Stimulated activated CD4-positive, alpha-beta T cell treated with anti-CD3 and anti-CD28 coated beads, Interleukin-1b, Interleukin-23, amount 100 ng/mL, for 48 hours (primary cell): ENCODE results near the gene COL4A2.
A peak's percentile ranks its signal among the peaks of the same experiment; 100 is the strongest.

Experiments
- DNase-seq: peaks from one replicate; pipeline ENCODE4 v3.0.0-alpha.2; 2020

COL4A2 gene

DNA sequence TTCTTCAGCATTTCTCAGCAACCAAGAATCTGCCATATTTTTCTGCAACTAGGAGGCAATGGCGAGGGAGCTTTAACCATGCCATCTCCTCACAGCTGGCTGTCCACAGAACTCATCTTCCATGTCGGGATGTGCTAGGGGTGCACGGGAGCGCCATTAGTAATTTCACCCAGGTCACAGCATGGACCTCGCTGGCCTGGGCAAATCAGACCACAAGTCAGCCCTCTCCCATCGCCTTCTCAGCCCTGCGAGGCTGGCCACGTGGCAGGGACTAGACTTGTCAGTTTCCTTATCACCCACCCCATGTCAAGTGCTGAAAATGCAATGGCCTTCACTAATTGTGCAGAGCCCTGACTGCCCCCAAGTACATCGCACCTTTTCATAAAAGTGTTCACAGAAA, 15.8 kb upstream of the COL4A2 start:
- DNase-seq = no peak

DNA sequence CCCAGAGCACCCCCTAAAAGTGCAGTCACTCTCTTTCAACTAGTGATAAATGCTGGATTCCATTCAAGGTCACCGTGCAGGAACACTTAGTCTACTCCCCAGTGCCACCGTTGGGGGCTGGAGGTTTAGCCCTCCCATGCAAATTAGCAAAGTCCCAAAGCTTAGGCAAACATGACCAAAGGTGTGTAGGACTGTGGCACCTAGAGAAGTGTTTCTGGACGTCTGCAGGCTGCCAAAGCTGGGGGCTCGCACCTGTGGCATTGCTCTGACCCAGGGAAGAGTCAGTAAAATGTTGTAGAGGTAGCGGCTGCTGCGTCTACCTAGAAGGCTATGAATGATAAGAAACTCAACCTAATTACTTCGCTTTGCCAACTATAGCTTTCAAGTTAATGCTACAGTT, 14.0 kb upstream of the COL4A2 start:
- DNase-seq = no peak

DNA sequence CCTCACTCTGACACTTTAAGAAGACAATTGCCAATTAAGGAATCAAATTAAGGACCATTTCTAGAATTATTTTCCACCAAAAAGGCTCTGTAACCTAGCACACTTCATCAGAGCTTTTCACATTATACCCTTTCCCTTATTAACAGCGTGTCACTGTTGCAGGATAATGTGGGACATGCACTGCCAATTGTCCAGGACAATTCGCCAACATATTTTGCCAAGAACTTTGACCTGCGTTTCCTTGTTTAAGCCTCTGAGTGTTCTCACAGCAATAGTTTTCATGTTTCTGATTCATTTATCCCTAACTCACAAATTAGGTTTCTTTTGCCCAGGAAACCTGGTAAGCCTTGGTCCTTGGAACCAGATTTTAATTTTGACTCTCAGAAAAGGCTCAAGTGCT, 13.4 kb upstream of the COL4A2 start:
- no peak for DNase-seq

DNA sequence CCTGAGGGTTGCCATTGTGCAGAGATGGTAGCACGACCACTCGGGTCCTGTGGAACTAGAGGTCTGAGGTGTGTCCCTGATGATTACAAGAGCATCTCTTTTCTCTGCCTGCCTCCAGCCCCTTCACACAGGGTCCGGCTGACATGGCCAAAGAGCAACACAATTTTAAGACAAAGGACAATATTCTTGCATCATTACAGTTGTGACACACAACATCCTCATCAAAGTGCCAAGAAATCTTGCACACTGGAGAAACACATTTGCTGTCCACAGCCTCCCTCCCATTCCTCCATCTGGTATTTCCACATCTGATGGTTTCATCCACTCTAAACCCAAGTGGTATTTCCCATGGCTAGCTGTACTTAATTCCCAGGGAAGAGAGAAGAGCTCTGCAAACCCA, 12.9 kb upstream of the COL4A2 start:
- DNase-seq = no peak

DNA sequence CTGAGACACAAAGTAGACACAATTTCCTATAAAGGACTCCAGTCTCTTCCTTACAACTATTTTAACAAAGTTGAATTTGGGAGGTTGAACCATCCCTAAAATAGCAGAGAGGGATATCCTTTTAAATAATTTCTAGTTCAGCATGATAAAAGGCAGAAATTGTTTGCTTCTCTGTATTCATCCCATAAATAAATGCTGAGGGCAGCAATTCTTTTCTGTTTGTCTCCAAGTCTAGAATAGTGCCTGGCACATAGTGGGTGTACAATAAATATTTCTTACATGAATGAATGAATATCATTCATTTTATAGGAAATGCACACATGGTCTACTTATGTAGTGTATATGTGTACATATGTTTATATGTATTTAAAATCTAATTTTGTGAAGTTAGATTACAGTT, 12.5 kb upstream of the COL4A2 start:
- no peak for DNase-seq

DNA sequence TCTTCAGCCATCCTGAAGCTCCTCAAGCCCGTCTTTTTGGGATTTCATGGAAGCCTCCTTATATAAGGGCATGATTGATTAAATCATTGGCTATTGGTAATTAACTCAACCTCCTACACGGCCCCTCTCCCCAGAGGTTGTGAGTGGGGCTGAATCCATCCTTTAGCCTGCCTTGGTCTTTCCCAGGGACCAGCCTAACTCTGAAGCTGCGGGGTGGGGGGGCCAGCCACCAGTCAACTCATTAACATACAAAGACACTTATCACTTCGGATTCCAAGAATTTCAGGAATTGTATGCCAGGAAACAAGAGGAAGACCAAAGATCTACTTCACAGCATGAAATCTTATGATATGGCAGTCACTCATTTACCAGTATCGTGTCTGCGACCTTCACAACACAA, 10.1 kb upstream of the COL4A2 start:
- DNase-seq = no peak

DNA sequence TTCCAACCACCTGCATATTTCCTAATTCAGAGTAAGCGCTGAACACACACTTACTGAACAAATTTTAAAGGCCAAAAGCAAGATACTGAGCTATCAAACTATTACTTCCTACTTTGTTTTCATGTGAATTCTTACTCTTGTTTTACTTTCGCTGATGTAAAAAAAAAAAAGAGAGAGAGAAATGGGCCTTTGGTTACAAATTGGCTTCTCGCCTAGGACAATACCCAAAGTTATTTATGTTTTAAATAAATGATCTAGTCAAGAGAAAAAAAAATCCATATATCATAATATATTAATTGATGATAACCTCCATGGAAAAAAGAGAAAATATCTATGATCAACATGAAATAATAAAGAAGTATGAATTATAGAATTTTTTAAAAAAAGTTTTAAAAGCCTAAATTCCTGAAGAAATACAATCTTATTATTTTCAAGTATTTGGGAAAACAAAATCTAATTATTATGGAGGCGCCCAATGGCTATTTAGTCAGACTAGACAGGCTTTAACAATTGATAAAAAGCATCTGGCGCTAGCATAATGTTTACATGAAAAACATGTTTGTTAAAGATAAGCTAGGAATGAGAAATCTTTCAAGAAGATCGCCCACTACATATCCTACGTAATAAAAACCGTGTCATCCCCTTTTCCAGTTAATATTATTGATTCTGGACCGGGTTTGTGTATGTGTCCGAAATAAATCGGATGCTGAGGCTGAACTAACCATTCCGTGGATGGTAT, 9.1 kb upstream of the COL4A2 start:
- no peak for DNase-seq

DNA sequence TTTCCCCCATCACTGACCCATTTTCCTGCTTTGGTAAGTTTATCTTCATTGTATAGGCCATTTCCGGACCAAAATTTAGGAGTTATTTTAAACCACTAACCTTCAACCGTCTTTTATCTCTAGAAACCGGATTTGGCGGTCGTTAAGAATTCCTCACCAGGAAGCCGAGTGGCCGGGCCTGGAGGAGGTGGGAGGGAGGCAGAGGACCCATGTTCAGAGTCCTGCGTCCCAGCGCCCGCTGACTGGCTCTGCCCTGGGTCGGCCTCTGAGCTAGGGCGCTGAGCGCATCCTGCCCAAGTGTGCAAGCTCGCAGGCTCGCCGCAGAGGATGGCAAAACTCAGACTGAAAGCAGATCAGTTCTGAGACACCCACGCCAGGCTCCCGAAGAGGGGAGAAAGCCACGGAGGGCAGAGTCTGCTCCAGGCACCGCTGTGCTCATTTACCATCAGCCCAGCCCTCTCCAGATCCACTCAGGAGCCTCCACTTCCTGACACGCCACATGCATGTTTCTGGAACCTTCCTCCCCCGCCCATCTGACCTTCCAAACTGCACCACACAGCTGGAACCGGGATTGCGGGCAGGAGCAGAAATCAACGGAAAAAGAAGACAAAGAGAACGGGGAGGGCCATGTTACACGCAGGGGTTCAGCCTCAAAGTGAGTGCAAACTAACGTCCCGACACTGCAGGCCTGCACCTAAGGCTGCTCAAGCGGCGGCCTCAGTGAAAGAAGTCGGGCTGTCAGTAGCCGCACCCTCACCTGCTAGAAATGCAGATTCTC, 8.4 kb upstream of the COL4A2 start:
- peak; percentile 52 for DNase-seq

DNA sequence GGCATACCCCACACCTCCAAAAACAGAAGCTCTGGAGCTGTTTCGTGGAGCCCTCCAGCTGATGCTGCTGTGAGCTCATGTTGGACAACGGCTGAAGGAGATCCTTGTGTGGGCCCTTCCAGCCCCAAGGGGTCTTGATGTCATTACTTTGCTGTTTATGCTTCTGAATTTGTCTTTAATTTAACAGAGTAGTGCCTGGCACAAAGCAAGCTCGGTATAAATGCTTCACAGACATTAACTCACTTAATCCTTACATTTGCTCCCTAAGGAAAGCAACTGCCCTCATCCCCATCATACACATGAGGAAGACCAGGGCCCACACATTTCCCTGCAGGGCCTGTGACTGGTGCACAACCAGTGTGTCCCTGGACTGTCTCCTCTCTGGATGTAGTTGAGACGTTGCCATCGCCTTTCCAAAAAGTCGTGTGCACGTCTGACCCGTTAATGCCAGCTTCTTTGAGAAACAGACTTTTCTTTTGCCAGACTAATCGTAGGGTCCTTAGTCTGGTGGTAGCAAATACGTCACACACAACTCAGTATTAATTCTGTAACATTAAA, 7.7 kb upstream of the COL4A2 start:
- no peak for DNase-seq

DNA sequence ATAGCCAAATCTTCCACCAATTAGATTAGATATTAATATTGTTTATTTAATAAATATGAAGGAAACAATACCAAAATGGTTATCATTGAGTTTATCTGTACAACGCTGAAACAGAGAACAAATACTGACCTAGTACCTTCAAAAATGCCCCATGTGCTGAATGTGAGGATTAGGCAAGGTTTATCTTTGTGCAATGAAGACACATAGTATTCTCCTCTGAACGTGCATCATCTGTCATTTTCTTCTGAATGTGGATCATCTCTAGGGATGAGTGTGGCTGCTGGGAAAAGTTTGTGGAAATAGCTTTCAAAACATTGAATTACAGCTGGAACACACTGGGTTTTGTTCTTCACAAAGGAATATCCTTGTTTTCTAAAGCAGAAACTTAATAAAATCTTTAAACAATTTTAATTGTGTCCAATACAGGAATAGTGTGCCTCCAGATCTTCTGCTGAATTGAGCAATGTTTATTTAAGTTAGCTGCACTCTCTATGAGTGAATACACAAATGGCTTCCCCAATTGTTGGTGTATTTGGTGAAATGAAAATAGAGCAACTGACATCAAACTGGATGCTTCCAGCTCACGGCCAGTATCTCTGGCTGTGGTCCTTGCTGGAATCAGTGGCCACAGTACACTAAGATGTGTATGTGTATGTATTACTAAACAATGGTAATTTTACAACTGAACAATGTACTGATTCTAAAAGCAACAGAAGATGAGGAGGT, 6.8 kb upstream of the COL4A2 start:
- DNase-seq = no peak

DNA sequence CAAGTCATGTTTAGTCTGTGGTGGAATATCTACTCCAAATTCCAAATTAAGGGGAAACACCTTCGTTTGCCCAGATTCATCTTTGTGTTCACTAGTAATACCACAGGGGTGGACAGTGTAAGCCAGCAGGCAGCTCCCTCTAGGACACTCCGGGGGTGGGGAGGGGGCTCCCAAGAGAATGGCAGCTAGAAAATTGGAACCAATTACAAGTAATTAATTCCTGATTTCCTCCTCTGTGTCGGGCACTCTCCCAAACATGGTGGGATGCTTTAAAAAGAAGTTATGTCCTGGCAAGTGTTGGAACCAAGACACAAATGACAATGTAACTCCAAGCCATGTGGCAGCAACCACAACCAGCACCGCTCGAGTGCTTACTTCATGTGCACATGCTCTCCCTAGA, 6.0 kb upstream of the COL4A2 start:
- no peak for DNase-seq

DNA sequence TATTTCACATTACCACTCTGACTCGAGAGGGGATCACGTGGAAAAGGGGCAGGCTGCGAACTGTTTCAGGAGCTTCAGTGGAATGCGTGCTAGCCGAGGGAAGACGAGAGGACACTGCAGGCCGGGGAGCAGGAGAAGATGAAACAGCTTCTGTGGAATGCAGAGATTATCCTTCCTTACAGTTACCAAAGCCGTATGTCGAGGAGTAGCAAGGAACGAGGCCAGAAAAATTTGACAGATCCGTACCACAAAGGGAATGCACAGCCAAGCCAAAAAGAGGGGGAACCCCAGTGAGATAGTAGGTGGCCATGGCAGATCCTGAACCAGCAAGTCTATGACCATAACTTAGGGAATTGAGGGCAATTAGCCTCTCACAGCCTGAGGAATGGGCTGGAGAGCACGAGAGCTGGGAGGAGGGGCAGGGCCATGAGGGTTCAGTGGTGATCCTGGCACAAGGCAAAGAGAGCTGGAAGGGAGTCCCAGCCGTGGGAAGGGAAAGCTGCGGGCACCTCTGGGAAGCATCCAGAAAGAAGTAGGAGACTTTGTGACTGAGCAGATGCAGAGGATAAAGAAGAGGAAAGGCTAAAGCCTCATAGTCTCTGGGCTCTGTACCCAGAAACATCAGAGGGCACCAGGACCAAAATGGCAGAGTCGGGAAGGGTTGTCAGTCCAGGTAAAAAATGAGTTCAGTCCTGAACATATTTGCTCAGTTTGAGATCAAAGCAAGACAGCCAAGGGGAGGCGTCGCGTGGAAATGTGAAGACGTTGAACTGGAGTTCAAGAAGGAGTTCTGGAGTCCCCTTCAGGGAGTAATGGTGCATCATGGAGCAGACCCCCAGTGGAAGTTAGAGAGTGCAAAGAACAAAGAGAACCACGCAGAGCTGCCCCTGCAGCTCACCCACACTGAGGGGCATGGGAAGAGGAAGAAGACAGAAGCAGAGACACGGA, 5.2 kb upstream of the COL4A2 start:
- no peak for DNase-seq

DNA sequence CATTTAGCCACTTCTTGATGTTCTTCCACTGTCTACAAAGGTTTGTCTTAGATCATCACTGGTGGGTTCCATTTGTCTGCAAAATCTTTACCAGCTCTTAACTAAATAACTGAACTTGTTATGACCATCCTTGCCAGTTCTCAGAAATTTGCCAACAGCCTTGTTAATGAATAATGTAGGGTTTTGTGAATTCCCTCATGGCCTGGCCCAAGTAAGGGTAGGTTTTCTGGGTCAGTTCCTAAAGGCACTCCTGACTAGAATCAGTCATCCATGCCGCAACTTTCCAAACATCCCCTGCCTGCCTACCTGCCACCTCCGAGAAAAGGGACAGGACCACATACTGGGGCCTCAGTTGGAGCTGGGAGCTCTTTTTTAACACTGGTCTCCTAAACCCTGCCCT, 4.1 kb upstream of the COL4A2 start:
- DNase-seq = no peak

DNA sequence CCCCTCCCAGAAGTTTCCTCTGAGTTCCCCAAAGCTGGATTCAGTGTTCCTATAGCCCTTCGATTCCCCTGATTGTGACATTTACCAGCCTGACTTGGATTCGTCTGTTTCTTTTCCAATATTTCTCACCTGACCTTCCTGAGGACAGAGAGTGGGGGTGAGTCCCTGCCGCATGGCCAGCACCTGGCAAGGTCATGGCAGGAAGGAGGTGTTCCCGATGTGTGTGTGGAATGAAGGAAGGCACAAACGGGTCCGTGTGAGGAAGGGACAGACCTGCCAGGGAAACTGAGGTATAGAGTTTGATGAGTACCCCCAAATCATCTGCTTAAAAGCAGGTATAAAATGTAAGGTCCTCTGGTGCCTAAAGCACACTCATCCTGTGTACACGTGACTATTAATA, 3.4 kb upstream of the COL4A2 start:
- DNase-seq = no peak

DNA sequence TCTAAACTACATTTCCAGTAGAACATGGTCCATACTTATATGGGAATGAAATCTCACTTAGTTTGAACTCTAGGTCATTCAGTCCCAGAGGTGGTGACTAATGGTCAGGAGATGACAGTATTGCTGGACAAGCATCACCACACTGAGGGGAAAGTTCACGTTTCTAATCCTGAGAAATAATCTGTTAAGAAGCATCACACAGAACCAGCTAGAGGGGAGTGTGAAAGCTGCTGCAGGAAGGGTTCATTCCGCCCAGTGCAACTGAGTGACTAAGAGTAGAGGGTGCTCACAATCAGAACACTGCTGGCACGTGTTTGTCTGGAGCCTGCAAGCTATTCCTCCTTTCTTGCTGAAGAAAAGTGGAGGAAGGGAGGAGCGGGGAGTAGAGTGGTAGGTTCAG, 2.8 kb upstream of the COL4A2 start:
- DNase-seq = no peak

DNA sequence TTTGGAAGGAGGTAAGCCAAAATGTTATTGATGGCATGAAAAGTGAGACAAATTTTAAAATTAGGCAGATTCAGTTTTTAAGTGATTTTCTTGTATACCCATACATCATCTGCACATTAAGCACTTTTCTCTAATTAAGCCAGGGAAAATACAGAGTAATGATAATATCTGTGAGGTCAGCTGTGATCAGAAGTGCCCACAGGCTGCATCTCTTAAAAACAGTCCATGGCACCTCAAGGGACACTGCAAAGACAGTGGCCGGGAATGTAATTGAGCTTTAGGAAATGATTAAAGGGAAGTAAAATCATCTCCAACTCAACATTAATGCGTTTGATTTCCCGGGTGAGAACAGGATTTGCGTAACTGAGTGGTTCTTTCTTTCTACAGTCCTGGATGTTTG, 2.1 kb upstream of the COL4A2 start:
- DNase-seq = no peak

DNA sequence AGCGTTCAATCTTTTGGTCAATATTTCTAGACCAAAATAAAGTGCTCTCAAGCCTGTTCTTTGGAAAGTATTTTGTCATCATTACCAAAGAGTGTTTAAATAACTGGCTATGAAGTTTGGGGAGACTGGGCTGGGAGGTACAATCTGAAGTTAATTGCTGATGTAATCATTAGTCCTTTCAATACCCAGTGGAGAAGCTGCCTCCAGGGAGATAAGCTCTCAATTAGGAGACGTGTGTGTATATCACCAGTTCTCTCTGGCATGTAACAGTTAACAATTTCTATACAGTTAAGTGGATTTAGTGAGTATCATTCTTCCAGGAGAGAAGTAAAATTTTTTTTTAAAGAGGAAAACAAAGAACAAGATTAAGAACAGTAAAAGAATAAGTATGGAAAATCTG, 1.5 kb upstream of the COL4A2 start:
- DNase-seq = no peak

DNA sequence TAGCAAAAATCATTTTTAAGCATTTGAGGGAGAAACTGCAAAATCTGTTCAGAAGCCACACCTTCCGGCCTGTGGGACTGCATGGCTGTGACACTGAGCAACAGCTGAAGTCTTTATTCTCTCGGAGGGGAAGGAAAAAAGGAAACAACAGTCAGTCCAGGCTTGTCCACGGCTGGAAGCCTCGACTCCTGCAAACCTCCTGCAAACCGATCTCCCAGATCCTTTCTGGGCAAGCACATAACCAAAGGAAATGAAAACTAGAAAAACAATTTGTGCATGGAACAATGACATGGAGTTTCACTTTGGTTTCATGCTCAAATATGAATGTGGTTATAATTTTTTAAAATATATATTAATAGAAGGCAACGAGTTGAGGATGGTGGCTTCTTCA, 1.1 kb upstream of the COL4A2 start:
- DNase-seq = no peak

DNA sequence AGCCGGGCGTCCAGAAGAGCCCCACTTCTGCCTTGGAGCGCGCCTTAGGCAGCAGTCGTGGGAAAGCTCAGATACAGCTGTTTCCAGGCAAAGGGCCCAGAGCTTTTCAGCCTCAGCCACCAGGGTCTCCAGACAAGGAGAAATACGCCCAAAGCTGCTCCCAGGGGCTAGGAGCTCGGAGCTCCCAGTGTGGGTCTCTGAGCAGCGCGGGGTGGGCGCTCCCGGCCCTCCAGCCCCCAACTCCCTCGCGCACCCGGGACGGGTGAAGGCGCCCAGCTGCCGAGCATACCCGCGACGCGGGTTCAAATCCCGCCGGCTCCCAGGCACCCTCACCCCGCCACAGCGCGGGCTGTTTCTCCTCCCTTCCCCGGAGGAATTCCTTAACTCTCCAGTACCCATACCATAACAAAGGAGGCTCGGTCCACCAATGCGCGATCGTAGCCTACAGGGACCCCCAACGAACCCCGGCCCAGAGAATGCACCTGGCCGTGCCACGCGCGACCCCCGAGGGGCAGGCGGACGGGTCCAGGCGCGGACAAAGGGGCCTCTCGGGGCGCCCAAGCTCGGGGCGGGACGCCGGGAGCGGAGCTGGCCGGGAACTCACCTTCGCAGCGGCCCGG, 634 bp upstream of the COL4A2 start:
- no peak for DNase-seq

DNA sequence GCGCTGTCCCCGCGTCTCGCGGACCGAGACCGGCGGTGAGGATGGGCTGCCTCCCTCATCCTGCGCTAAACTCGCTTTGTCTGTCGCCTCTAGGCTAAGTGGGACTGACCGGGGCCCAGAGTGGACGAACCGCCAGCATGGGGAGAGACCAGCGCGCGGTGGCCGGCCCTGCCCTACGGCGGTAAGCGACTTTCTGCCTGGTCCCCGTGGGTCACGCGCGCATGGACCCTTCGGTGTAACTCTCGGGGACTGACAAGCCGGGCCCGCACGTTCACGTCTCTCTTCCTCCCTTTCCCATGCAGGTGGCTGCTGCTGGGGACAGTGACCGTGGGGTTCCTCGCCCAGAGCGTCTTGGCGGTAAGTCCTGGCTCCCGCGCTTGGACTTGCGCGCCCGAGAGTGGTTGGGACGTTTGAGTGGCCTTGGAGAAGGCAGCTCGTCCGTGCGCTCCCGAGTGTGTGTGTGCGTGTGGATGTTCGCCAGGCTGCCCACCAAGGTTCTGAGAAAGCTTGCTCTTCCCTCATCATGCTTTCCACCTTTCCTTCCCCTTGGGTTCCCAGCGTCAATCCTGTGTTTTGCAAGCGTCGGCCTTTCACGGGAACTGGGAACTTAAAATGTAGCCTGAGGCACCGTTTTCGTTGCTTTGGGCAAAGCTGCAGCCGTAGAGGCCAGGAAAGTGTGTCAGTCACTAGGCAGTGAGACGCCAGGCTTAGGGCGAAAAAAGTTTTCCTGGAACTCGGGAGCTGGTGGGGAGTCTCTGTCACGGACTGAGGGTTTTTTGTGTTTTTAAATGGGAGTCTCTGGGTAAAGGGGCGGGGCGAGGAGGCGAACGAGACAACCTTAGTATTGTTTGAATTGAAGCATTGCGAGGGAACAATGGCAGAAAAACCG, 927 bp downstream of the COL4A2 start:
- DNase-seq = no peak
